Right atrium auricular region (tissue), 2 donors: ENCODE measurements around the gene SPEM3. TPM values are rescaled to one million over a fixed set of nuclear protein-coding genes. Genes with fewer than 3 reads are reported as not detected.

Experiments used
- DNase-seq: peaks from one replicate; pipeline ENCODE4 v3.0.0-alpha.2; 2019; ENCODE audit warnings: low spot score
- H3K27ac ChIP-seq, 2 donors: fragments of 200-600 bp; sonication (generic); 1 replicate in 1 of 2; 2 replicates in 1 of 2; pipeline ENCODE4 v1.5.1; 2016 to 2019
- H3K27me3 ChIP-seq, 2 donors: fragments of 200-600 bp; sonication (generic); one replicate each; pipeline versions ENCODE4 v1.5.1 to v1.6.0; 2017 to 2019
- H3K36me3 ChIP-seq: fragments of 200-600 bp; sonication (generic); one replicate; pipeline ENCODE4 v1.5.1; 2016
- H3K4me1 ChIP-seq, 2 donors: fragments of 200-600 bp; sonication (generic); one replicate each; pipeline versions ENCODE4 v1.5.1 to v1.6.0; 2017 to 2019
- H3K4me3 ChIP-seq, 2 donors: fragments of 200-600 bp; sonication (generic); 1 replicate in 1 of 2; 2 replicates in 1 of 2; pipeline ENCODE4 v1.5.1; 2017 to 2019; ENCODE audit warnings: mild to moderate bottlenecking in 1 of 2, moderate library complexity in 1 of 2
- H3K9me3 ChIP-seq, 2 donors: fragments of 200-600 bp; sonication (generic); one replicate each; pipeline ENCODE4 v1.5.1; 2019
- total RNA-seq, 2 donors: library from RNA; depleted of rRNA; stranded (reverse); fragments of >200 nt; gene quantifications; one replicate each; pipeline ENCODE4 v1.1.0, GENCODE V29; 2016
- TF ChIP-seq, protein P1 (sequence below), 2 donors: fragments of 200-600 bp; sonication (generic); IDR thresholded peaks; one replicate each; pipeline ENCODE4 v1.5.1; 2019; ENCODE audit warnings: antibody characterized with exemption in 2 of 2

Gene SPEM3
- total RNA-seq, 2 donors from 2014 or later: not detected

DNA sequence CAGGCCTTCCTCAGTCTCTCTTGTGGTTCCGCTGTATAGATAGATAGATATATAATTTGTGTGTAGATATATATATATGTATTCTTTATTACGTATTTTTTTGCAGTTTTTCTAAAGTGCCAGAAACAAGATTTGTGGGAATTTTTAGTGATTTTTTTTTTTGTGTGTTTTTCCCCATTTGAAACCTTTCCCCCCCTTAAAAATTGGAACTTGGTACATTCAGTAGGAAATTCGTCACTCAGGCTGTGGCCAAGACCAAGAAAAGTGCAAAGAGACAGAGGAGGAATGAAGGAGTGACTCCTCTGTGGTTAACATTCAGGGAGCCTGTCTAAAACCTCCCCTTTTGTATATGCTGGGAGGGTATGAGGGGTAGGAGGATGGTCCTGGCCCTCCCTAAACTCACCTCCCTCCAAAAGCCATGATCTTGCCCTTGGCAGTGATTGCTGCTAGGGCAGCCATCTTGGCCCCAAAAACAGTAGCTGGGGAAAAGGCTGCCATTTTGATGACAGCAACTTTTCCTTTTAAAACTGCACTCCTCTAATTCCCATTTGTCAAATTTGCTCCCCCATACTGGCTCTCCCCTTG lies 31.4 kb downstream of the SPEM3 start:
- Histone ChIP-seq H3K4me3 (no peak overlapping the region), H3K27ac (no peak overlapping the region), H3K4me1 (peaks cover 0 to 5% of the 10 kb centered on the region in 2 donors), H3K36me3 (peaks cover 26% of the 10 kb centered on the region), H3K27me3 (no peaks in the 10 kb centered on the region), H3K9me3 (no peaks in the 10 kb centered on the region)
- no peak for DNase-seq
- TF ChIP-seq, protein P1, sequence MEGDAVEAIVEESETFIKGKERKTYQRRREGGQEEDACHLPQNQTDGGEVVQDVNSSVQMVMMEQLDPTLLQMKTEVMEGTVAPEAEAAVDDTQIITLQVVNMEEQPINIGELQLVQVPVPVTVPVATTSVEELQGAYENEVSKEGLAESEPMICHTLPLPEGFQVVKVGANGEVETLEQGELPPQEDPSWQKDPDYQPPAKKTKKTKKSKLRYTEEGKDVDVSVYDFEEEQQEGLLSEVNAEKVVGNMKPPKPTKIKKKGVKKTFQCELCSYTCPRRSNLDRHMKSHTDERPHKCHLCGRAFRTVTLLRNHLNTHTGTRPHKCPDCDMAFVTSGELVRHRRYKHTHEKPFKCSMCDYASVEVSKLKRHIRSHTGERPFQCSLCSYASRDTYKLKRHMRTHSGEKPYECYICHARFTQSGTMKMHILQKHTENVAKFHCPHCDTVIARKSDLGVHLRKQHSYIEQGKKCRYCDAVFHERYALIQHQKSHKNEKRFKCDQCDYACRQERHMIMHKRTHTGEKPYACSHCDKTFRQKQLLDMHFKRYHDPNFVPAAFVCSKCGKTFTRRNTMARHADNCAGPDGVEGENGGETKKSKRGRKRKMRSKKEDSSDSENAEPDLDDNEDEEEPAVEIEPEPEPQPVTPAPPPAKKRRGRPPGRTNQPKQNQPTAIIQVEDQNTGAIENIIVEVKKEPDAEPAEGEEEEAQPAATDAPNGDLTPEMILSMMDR (IDR thresholded peaks at IDR 0.05): no peak

DNA sequence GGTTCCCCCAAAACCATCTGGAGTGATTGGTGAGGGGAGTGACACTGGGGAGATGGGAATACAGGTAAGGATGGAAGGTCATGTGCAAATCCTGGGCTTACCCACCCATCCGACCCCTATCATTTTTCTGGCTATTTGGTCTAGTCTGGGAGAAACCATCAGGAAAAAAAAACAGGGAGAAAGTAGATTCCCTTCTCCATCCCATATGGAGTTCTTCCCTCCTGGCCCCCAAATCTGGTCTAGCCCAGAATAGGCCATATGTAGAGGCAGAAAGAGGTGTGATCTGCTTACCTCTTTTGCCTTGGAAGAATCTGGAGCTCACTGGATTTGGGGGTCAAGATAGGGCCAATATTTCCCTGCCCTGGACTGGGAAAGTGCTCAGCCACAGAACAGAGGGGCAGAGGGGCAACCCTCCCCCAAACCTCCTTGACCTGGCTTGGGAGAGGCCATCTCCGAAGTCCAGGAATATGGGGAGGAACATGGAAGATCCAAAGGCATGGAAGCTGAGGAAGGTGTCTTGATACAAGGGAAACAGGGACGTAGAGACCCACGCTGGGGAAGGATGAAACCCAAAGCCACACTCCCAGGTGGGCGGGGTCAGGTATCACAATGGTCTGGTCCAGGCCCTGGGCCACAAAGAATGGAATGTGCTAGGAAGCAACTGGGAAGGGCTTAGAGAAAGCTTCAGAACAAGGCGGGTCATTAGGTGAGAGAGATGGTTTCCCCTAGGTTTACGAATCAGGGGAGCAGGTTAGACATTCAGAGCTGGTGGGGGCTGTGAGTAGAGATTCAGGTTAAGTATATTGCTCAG lies 32.4 kb downstream of the SPEM3 start:
- TF ChIP-seq, protein P1 (IDR thresholded peaks at IDR 0.05): no peak
- Histone ChIP-seq H3K4me1 (peaks cover 0 to 11% of the 10 kb centered on the region in 2 donors), H3K27me3 (no peaks in the 10 kb centered on the region), H3K9me3 (no peaks in the 10 kb centered on the region), H3K27ac (no peak overlapping the region), H3K36me3 (peaks cover 33% of the 10 kb centered on the region), H3K4me3 (no peak overlapping the region)
- DNase-seq: no peak

DNA sequence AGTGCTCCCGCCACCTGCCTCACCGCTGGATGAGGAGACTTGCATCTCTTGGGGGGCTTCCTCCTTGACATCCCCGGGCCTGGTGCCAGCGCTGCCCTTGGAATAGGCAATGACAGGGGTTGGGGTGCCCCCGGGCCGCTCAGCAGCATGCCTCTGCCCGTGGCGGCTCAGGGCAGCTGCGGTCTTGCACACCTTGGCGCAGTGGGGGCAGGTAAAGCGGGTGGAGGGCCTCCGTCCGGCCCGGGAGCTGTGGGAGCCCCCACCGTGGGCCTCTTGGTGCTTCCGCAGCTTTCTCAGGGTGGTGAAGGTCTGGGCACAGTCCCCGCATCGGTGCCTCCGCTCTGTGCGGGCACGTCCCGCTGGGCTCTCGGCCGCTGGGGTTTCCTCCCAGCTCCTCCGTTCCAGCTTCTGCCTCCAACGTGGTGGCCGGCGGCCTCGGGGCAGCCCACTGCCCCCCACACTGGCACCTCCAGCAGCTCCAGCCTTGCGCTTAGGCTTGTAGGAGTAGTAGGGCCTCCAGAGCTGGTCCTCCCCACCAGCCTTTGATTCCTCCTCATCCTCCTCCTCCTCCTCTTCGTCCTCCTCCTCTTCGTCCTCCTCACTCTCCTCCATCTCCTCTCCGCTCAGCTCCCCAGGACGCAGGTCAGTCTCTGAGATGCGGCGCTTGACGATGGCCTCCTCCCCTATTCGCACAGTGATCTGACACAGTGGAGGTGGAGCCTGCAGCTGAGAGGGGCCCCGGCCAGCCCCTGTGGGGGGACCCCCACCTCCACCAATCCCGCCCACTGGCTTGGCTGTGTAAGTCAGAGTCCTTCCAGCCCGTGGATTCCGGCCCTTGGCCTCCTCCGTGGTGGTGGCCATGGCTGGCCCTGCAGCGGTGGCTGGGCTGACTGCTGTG lies 34.1 kb downstream of the SPEM3 start:
- no peak for DNase-seq
- TF ChIP-seq, protein P1 (IDR thresholded peaks at IDR 0.05): no peak
- Histone ChIP-seq H3K4me3 (no peak overlapping the region), H3K4me1 (peaks cover 0 to 22% of the 10 kb centered on the region in 2 donors), H3K36me3 (peaks cover 46% of the 10 kb centered on the region), H3K27me3 (no peaks in the 10 kb centered on the region), H3K27ac (no peak overlapping the region), H3K9me3 (no peaks in the 10 kb centered on the region)

DNA sequence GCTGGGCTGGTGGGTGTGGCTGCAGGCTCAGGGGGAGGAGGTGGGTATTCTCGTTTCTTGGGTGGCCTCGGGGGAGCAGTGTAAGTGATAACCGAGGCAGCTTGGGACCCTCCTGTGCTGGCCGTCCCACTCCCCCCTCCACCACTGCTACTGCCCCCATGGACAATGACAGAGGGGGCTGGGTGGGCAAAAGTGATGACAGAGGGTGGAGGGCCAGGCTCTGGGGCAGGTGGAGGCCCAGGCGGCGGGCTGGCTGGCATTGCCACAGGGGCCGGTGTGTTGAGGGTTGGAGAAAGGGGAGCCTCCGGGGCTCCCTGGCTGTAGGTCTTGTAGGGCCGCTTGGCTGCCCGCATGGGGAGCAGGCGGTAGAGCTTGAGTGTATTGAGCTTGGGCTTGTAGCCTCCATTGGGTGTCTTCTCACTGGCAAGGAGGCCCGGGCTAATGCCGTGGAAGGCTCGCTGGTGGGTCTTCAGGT lies 34.8 kb downstream of the SPEM3 start:
- DNase-seq: no peak
- TF ChIP-seq, protein P1 (IDR thresholded peaks at IDR 0.05): no peak
- H3K27ac ChIP-seq: no peak overlapping the region
- peaks cover 0 to 29% of the 10 kb centered on the region in 2 donors for H3K4me1 ChIP-seq
- H3K27me3 ChIP-seq: no peaks in the 10 kb centered on the region
- H3K4me3 ChIP-seq: no peak overlapping the region
- H3K36me3 ChIP-seq: peaks cover 46% of the 10 kb centered on the region
- H3K9me3 ChIP-seq: no peaks in the 10 kb centered on the region

DNA sequence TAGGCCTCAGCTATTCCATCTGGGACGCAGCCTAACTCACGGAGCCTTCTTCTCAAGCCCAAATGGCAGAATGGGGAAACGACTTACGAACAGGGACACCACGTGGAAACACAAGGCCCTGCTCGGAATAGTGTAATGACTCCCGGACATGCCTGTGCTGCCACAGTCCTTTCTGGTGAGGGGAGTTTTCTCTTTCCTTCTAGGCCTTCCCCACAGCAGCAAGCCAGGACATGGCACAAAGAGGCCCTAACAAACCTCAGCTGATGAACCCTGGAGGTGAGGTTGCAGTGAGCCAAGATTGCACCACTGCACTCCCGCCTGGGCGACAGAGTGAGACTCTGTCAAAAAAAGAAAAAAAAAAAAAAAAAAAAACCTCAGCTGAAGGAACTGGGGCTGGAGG lies 35.4 kb downstream of the SPEM3 start:
- Histone ChIP-seq H3K4me1 (peaks cover 0 to 34% of the 10 kb centered on the region in 2 donors), H3K36me3 (peaks cover 46% of the 10 kb centered on the region), H3K27ac (no peak overlapping the region), H3K9me3 (no peaks in the 10 kb centered on the region), H3K27me3 (no peaks in the 10 kb centered on the region), H3K4me3 (no peak overlapping the region)
- TF ChIP-seq, protein P1 (IDR thresholded peaks at IDR 0.05): no peak
- no peak for DNase-seq
